NK-92 (cell line): ENCODE results near the gene HCAR3.

Experiments
- DNase-seq: peaks from one replicate; lab custom pipeline; 2025; ENCODE audit not compliant: unreplicated experiment; lab: John Stamatoyannopoulos, UW

HCAR3 gene

DNA sequence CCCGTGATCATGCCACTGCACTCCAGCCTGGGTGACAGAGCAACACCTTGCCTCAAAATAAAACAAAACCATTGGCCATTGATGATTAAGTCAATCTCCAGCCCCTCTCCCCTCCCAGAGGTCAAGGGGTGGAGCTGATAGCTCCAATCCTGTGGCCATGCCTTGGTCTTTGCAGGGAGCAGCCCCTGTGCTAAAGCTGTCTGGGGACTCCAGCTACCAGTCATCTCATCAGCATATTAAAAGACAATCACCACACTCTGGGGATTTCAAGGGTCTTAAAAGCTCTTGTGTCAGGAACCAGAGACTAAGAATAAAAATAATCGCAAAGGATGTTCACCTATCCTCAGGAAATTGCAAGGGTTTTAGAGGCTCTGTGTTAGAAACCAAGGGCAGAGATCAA is 44.1 kb downstream of the HCAR3 start:
- DNase-seq = no peak

DNA sequence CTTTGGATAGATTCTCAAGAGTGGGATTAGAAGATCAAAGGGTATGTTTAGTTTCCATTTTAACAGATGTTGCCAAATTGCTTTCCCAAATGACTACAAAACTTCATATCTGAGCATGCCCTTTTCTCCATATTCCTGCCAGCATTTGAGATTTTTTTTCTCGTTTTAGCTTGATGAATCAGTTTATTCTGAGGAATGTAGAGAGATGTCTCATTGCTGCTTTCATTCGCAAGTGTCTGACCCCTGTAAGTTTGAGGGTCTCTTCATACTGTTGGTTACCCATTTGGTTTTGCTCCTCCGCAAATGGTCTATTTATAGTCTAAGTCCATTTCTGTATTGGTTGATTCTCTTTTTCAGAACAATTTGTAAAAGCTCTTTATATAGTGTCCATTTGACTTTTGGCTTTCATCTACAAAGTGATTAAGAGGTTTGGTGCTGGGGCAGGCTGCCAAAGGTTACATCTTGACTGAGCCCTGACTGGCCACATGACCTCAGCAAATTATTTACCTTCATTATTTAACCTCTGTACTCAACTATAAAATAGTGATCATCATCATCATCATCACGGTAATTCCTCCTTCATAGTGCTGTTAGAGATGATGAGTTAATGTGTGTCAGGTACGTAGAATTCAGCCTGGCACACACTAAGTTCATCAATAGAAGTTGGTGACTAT is 47.1 kb downstream of the HCAR3 start:
- DNase-seq = no peak

DNA sequence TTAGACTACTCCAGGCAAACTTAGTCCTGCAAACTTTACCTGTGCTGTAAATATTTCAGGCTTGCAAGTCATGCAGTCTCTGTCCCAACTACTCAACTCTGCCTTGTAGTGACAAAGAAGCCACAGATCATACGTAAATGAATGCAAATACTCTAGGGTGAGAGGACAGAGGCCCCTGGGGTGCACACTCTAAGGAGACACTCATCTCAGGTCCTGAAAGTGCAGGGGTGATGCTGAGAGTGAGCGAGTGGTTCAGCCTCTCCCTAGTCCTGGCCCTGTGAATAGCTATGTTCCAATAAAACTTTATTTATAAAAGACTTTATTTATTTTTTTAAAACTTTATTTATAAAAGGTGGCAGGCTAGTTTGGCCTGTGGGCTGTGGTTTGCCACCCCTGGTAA is 48.3 kb downstream of the HCAR3 start:
- DNase-seq = no peak

DNA sequence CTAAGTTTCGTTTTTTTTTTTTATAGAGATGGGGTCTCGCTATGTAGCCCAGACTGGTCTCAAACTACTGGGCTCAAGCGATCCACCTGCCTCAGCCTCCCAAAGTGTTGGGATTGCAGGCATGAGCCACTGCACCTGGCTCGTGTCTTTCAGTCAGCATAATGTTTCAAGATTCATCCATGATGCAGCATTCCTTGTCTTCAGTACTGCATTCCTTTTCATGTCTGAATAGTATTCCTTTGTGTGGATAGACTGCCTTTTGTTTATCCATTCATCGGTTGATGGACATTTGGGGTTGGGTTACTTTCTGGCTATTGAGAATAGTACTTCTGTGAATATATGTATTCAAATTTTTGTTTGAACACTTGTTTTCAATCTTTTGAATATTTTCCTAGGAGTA is 50.9 kb downstream of the HCAR3 start:
- no peak for DNase-seq

DNA sequence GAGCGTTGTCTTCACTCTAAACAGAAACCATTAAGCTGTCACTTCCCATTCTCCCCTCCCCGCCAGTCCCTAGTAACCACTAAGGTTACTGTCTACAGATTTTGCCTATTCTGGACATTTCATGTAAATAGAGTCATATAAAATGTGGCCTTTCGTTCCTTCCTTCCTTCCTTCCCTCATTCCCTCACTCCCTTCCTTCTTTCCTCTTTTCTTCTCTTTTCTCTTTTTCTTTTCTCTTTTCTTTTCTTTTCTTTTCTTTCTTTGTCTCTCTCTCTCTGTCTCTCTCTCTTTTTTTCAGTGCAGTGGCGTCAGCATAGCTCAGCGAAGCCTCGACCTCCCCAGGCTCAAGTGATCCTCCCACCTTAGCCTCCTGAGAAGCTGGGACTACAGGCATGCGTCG is 51.3 kb downstream of the HCAR3 start:
- DNase-seq = no peak
